ENCODE measurements around the gene UQCC3. TPM values are rescaled to one million over a fixed set of nuclear protein-coding genes. Genes with fewer than 3 reads are reported as not detected.
A peak's percentile ranks its signal among the peaks of the same experiment; 100 is the strongest.
"Not testable (repeated sequence)": the region's sequence is repeated elsewhere in the genome, so short reads cannot be mapped to it uniquely, and the experiment has no call there.

The UQCC3 gene
- total RNA-seq, 2 donors from 2014 or later = 9.2 to 11.1 TPM

- H3K4me1 Mint-ChIP-seq = peaks cover 5% of the 10 kb centered on the region
- WGBS, 2 experiments (ENCODE audit: insufficient coverage in 1 of 2, insufficient read length in 1 of 2) = 92 to 95% methylated on average over 4 to 11 of the region's 11 CpGs
- peaks cover 36% of the 10 kb centered on the region for H3K36me3 Mint-ChIP-seq (ENCODE audit: low read depth)
- H3K27ac ChIP-seq (ENCODE audit: low read depth, low read length) = peak within 1 kb of the TSS; percentile 24
- no peaks in the 10 kb centered on the region for H3K9me3 Mint-ChIP-seq
- peak within 1 kb of the TSS; percentile 36 for H3K27ac Mint-ChIP-seq
- H3K27me3 Mint-ChIP-seq (ENCODE audit: insufficient read depth) = peaks cover 8% of the 10 kb centered on the region
- DNase-seq = no peak
- no peak within 1 kb of the TSS for H3K9ac ChIP-seq (ENCODE audit: extremely low read depth, low read length, poor library complexity, severe bottlenecking)
- peaks cover 37% of the 10 kb centered on the region for H3K36me3 ChIP-seq (ENCODE audit: control insufficient read depth, insufficient read depth, low read length)
- no peak within 1 kb of the TSS for H3K4me3 ChIP-seq (ENCODE audit: low read length)
- H3K9me3 ChIP-seq (ENCODE audit: control insufficient read depth, low read length) = no peaks in the 10 kb centered on the region
- no peak for TF ChIP-seq CTCF (conservative IDR thresholded peaks at IDR 0.05)
- no peaks in the 10 kb centered on the region for H3K4me1 ChIP-seq (ENCODE audit: control insufficient read depth, insufficient read depth, low read length)
- H3K4me3 Mint-ChIP-seq = peak within 1 kb of the TSS; percentile 13
- no peaks in the 10 kb centered on the region for H3K27me3 ChIP-seq (ENCODE audit: control insufficient read depth, insufficient read depth, low read length, poor library complexity, severe bottlenecking)
Measured at GRCh38 chr11:62689421-62690183, 18.1 kb downstream of the UQCC3 start, which contains the start of gene LRRN4CL. TSS of gene LRRN4CL (minus strand) at chr11:62689530. CDS start at chr11:62688508, 1,022 bp downstream.

GRCh38 chr11:62693624-62694023, 22.2 kb downstream of the UQCC3 start:
- 97% methylated on average over 1 of the region's 4 CpGs; no CpG with 5 or more reads in 1 of the 2 experiments for WGBS, 2 experiments (ENCODE audit: insufficient coverage in 1 of 2, insufficient read length in 1 of 2)

GRCh38 chr11:62694455-62695167, 23.1 kb downstream of the UQCC3 start:
- 81 to 82% methylated on average over 12 to 14 of the region's 14 CpGs for WGBS, 2 experiments (ENCODE audit: insufficient coverage in 1 of 2, insufficient read length in 1 of 2)
- peak; percentile 93 for DNase-seq
- no peaks in the 10 kb centered on the region for H3K4me1 ChIP-seq (ENCODE audit: control insufficient read depth, insufficient read depth, low read length)
- H3K36me3 ChIP-seq (ENCODE audit: control insufficient read depth, insufficient read depth, low read length) = peaks cover 46% of the 10 kb centered on the region
- H3K27ac ChIP-seq (ENCODE audit: low read depth, low read length) = no peak overlapping the region
- no peaks in the 10 kb centered on the region for H3K27me3 Mint-ChIP-seq (ENCODE audit: insufficient read depth)
- no peaks in the 10 kb centered on the region for H3K4me1 Mint-ChIP-seq
- H3K4me3 Mint-ChIP-seq = no peak overlapping the region
- H3K27ac Mint-ChIP-seq = peak overlapping the region; percentile 76
- H3K9me3 Mint-ChIP-seq = no peaks in the 10 kb centered on the region
- no peak overlapping the region for H3K9ac ChIP-seq (ENCODE audit: extremely low read depth, low read length, poor library complexity, severe bottlenecking)
- no peaks in the 10 kb centered on the region for H3K9me3 ChIP-seq (ENCODE audit: control insufficient read depth, low read length)
- peak; percentile 92 for TF ChIP-seq CTCF (conservative IDR thresholded peaks at IDR 0.05)
- no peaks in the 10 kb centered on the region for H3K27me3 ChIP-seq (ENCODE audit: control insufficient read depth, insufficient read depth, low read length, poor library complexity, severe bottlenecking)
- peaks cover 54% of the 10 kb centered on the region for H3K36me3 Mint-ChIP-seq (ENCODE audit: low read depth)
- no peak overlapping the region for H3K4me3 ChIP-seq (ENCODE audit: low read length)

More at GRCh38 chr11:62693624-62694023, 22.2 kb downstream of the UQCC3 start:
- not testable (repeated sequence) for H3K9me3 Mint-ChIP-seq; H3K4me1 Mint-ChIP-seq; H3K27me3 Mint-ChIP-seq (ENCODE audit: insufficient read depth); H3K27ac ChIP-seq (ENCODE audit: low read depth, low read length); H3K27me3 ChIP-seq (ENCODE audit: control insufficient read depth, insufficient read depth, low read length, poor library complexity, severe bottlenecking); H3K9ac ChIP-seq (ENCODE audit: extremely low read depth, low read length, poor library complexity, severe bottlenecking); DNase-seq; H3K4me1 ChIP-seq (ENCODE audit: control insufficient read depth, insufficient read depth, low read length); H3K9me3 ChIP-seq (ENCODE audit: control insufficient read depth, low read length); H3K4me3 ChIP-seq (ENCODE audit: low read length); H3K4me3 Mint-ChIP-seq; H3K27ac Mint-ChIP-seq
- H3K36me3 ChIP-seq (ENCODE audit: control insufficient read depth, insufficient read depth, low read length) = peaks cover 42% of the 10 kb centered on the region
- peaks cover 50% of the 10 kb centered on the region for H3K36me3 Mint-ChIP-seq (ENCODE audit: low read depth)

All from endodermal cell (in vitro differentiated cells).